Fibroblast of lung (primary cell): ENCODE data around the gene CERS1. TPM values are rescaled to one million over a fixed set of nuclear protein-coding genes. Genes with fewer than 3 reads are reported as not detected.

Source experiments
- DNase-seq, 2 donors: peaks; one replicate each; pipeline versions ENCODE4 v3.0.0 to v3.0.0-alpha.2; 2010; ENCODE audit warnings: low read depth in 2 of 2
- H2AFZ ChIP-seq: 2 replicates; pipeline ENCODE4 v1.5.1; 2012; ENCODE audit warnings: low read length, control low read depth, inconsistent platforms
- H3K27ac ChIP-seq: 2 replicates; pipeline ENCODE4 v1.5.1; 2011; ENCODE audit warnings: low read length, control low read depth; ENCODE audit not compliant: insufficient read depth
- H3K27me3 ChIP-seq: 2 replicates; pipeline ENCODE4 v1.5.1; 2011; ENCODE audit warnings: mild to moderate bottlenecking, low read length; ENCODE audit not compliant: control insufficient read depth, insufficient read depth
- H3K36me3 ChIP-seq: 2 replicates; pipeline ENCODE4 v1.5.1; 2011; ENCODE audit warnings: low read length; ENCODE audit not compliant: control insufficient read depth, insufficient read depth
- H3K4me1 ChIP-seq: 2 replicates; pipeline ENCODE4 v1.5.1; 2011; ENCODE audit warnings: low read length; ENCODE audit not compliant: control insufficient read depth, insufficient read depth; ENCODE audit errors: extremely low read depth
- H3K4me2 ChIP-seq: 2 replicates; pipeline ENCODE4 v1.5.1; 2011; ENCODE audit warnings: low read length, control low read depth; ENCODE audit not compliant: insufficient read depth; ENCODE audit errors: extremely low read depth
- H3K4me3 ChIP-seq, 4 experiments: fragments of 200-600 bp in 1 of 4; sonication (generic) in 1 of 4; replicated peaks in 1 of 4; 2 replicates each; pipeline ENCODE4 v1.5.1; 2011 to 2016; ENCODE audit warnings: low read length in 4 of 4, low read depth in 3 of 4, mild to moderate bottlenecking in 3 of 4, control low read depth in 2 of 4, inconsistent platforms in 1 of 4, mixed read lengths in 1 of 4; ENCODE audit not compliant: insufficient read depth in 1 of 4; ENCODE audit errors: control extremely low read depth in 1 of 4
- H3K79me2 ChIP-seq: 2 replicates; pipeline ENCODE4 v1.5.1; 2012; ENCODE audit warnings: mild to moderate bottlenecking, low read length, inconsistent platforms; ENCODE audit not compliant: control insufficient read depth, insufficient read depth
- H3K9ac ChIP-seq: 2 replicates; pipeline ENCODE4 v1.5.1; 2011; ENCODE audit warnings: mild to moderate bottlenecking, low read length, control low read depth; ENCODE audit not compliant: insufficient read depth
- H3K9me3 ChIP-seq: 2 replicates; pipeline ENCODE4 v1.5.1; 2012; ENCODE audit warnings: low read depth, low read length; ENCODE audit not compliant: control insufficient read depth, insufficient read depth
- H4K20me1 ChIP-seq: 2 replicates; pipeline ENCODE4 v1.5.1; 2011; ENCODE audit warnings: low read length; ENCODE audit not compliant: control insufficient read depth, insufficient read depth; ENCODE audit errors: extremely low read depth
- EZH2 ChIP-seq: IDR thresholded peaks from 2 replicates; pipeline ENCODE4 v1.5.1; 2012; ENCODE audit warnings: low read length, control low read depth, mild to moderate bottlenecking; ENCODE audit errors: missing control alignments
- polyA plus RNA-seq, 2 donors: library from polyadenylated mRNA; depleted of rRNA in 1 of 2; stranded (reverse) in 1 of 2; unstranded in 1 of 2; fragments of >200 nt; gene quantifications; 2 replicates each; pipeline ENCODE4 v1.2.1, GENCODE V29; 2011 to 2012; ENCODE audit warnings: missing spikeins in 1 of 2
- total RNA-seq: library from RNA; depleted of rRNA; stranded (reverse); fragments of >200 nt; gene quantifications from 2 replicates; pipeline ENCODE4 v1.2.1, GENCODE V29; 2014
- TF ChIP-seq, protein P1 (sequence below), 2 donors: IDR thresholded peaks in 1 of 2; conservative IDR thresholded peaks in 1 of 2; 1 replicate in 1 of 2; 2 replicates in 1 of 2; pipeline ENCODE4 v1.5.1; 2011 to 2012; ENCODE audit warnings: low read length in 2 of 2, control low read depth in 1 of 2, inconsistent platforms in 1 of 2, low read depth in 1 of 2, mild to moderate bottlenecking in 1 of 2

CERS1 gene
- total and polyA plus RNA-seq, 2 donors (not counting 1 experiment from before 2014, with no cell fraction given): 0.23 to 1.7 TPM

- no peaks in the 10 kb centered on the region for H3K4me1 ChIP-seq
- no peaks in the 10 kb centered on the region for H3K79me2 ChIP-seq
- no peak for TF ChIP-seq EZH2
- TF ChIP-seq, protein P1, sequence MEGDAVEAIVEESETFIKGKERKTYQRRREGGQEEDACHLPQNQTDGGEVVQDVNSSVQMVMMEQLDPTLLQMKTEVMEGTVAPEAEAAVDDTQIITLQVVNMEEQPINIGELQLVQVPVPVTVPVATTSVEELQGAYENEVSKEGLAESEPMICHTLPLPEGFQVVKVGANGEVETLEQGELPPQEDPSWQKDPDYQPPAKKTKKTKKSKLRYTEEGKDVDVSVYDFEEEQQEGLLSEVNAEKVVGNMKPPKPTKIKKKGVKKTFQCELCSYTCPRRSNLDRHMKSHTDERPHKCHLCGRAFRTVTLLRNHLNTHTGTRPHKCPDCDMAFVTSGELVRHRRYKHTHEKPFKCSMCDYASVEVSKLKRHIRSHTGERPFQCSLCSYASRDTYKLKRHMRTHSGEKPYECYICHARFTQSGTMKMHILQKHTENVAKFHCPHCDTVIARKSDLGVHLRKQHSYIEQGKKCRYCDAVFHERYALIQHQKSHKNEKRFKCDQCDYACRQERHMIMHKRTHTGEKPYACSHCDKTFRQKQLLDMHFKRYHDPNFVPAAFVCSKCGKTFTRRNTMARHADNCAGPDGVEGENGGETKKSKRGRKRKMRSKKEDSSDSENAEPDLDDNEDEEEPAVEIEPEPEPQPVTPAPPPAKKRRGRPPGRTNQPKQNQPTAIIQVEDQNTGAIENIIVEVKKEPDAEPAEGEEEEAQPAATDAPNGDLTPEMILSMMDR (conservative IDR thresholded peaks at IDR 0.05 in 1 of 2, IDR thresholded peaks at IDR 0.05 in 1 of 2; ENCODE audit: low read depth in 1 of 2, low read length in 2 of 2): no peak
- H3K4me3 ChIP-seq: no peak overlapping the region
- no peak overlapping the region for H2AFZ ChIP-seq
- no peak overlapping the region for H3K9ac ChIP-seq
- no peak for DNase-seq
- H3K27me3 ChIP-seq: no peaks in the 10 kb centered on the region
- H4K20me1 ChIP-seq: no peaks in the 10 kb centered on the region
- no peak overlapping the region for H3K4me2 ChIP-seq
- H3K36me3 ChIP-seq: no peaks in the 10 kb centered on the region
- no peaks in the 10 kb centered on the region for H3K9me3 ChIP-seq
- no peak overlapping the region for H3K27ac ChIP-seq
Observed at GRCh38 chr19:18876865-18877264, 19.1 kb downstream of the CERS1 start.

- no peaks in the 10 kb centered on the region for H4K20me1 ChIP-seq
- H3K27me3 ChIP-seq: no peaks in the 10 kb centered on the region
- no peak overlapping the region for H3K4me3 ChIP-seq
- H3K79me2 ChIP-seq: no peaks in the 10 kb centered on the region
- no peaks in the 10 kb centered on the region for H3K36me3 ChIP-seq
- no peaks in the 10 kb centered on the region for H3K4me1 ChIP-seq
- no peak overlapping the region for H3K4me2 ChIP-seq
- DNase-seq: peak in 1 of 2 donors; percentile 47
- no peaks in the 10 kb centered on the region for H3K9me3 ChIP-seq
- TF ChIP-seq, protein P1 (conservative IDR thresholded peaks at IDR 0.05 in 1 of 2, IDR thresholded peaks at IDR 0.05 in 1 of 2; ENCODE audit: low read depth in 1 of 2, low read length in 2 of 2): no peak
- no peak for TF ChIP-seq EZH2
- no peak overlapping the region for H2AFZ ChIP-seq
- no peak overlapping the region for H3K9ac ChIP-seq
- H3K27ac ChIP-seq: no peak overlapping the region
Observed at GRCh38 chr19:18875726-18876125, 20.2 kb downstream of the CERS1 start.

DNA sequence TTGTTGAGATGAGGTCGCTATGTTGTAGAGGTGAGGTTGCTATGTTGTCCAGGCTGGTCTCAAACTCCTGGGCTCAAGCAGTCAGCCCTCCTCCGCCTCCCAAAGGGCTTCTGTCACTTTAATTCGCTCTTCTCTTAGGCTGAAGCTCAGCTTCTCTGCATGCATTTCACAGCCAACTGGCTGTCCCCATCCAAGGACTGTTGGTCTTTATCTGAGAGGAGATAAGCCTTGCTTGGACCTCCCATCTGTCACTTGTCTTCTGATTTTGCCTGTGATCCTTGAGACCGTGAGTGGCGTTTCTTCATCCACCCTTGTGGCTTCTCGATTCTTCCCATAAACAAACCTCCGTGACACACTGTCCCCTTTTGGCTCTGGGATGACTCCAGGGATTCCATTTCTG lies 24.4 kb downstream of the CERS1 start:
- H3K36me3 ChIP-seq: peaks cover 7% of the 10 kb centered on the region
- no peaks in the 10 kb centered on the region for H3K27me3 ChIP-seq
- H3K9ac ChIP-seq: no peak overlapping the region
- H4K20me1 ChIP-seq: no peaks in the 10 kb centered on the region
- TF ChIP-seq, protein P1 (conservative IDR thresholded peaks at IDR 0.05 in 1 of 2, IDR thresholded peaks at IDR 0.05 in 1 of 2; ENCODE audit: low read depth in 1 of 2, low read length in 2 of 2): no peak
- TF ChIP-seq EZH2: no peak
- H3K27ac ChIP-seq: no peak overlapping the region
- no peaks in the 10 kb centered on the region for H3K9me3 ChIP-seq
- no peak overlapping the region for H2AFZ ChIP-seq
- no peak overlapping the region for H3K4me3 ChIP-seq
- H3K4me2 ChIP-seq: no peak overlapping the region
- no peak for DNase-seq
- H3K79me2 ChIP-seq: no peaks in the 10 kb centered on the region
- H3K4me1 ChIP-seq: no peaks in the 10 kb centered on the region
